ENCODE measurements around the gene CDH16. TPM values are rescaled to one million over a fixed set of nuclear protein-coding genes. Genes with fewer than 3 reads are reported as not detected.
"Not testable (repeated sequence)": the region's sequence is repeated elsewhere in the genome, so short reads cannot be mapped to it uniquely, and the experiment has no call there.

CDH16 gene
- total RNA-seq, 1 donor from 2014 or later = 0.25 TPM

DNA sequence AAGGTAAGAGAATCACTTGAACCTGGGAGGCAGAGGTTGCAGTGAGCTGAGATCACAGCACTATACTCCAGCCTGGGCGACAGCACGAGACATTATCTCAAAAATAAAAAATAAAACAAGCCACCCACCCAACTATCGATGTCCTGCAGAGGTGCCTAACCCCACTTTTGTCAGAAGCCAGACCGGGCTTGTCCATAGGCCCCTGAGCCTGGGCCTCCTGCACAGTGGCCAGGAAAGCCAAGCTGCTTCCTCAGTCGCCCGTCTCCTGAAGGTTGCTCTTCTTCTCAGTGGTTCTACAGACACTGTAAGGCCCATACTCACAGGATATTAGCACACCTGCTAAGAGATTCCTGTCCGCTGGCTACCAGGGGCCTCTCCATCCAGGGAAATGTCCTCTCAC, 27.9 kb upstream of the CDH16 start:
- TF ChIP-seq POLR2A (IDR thresholded peaks at IDR 0.05) (no peak), POLR2AphosphoS5 (IDR thresholded peaks at IDR 0.05; ENCODE audit: insufficient read depth in 1 of 2, low read depth in 1 of 2) (no peak)
- TF ChIP-seq, protein P1, sequence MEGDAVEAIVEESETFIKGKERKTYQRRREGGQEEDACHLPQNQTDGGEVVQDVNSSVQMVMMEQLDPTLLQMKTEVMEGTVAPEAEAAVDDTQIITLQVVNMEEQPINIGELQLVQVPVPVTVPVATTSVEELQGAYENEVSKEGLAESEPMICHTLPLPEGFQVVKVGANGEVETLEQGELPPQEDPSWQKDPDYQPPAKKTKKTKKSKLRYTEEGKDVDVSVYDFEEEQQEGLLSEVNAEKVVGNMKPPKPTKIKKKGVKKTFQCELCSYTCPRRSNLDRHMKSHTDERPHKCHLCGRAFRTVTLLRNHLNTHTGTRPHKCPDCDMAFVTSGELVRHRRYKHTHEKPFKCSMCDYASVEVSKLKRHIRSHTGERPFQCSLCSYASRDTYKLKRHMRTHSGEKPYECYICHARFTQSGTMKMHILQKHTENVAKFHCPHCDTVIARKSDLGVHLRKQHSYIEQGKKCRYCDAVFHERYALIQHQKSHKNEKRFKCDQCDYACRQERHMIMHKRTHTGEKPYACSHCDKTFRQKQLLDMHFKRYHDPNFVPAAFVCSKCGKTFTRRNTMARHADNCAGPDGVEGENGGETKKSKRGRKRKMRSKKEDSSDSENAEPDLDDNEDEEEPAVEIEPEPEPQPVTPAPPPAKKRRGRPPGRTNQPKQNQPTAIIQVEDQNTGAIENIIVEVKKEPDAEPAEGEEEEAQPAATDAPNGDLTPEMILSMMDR (IDR thresholded peaks at IDR 0.05) = no peak
- no peak overlapping the region for H3K27ac ChIP-seq
- peaks cover 21% of the 10 kb centered on the region for H3K4me1 ChIP-seq
- intact Hi-C loops (cut with DNase I) = no loop called here
- peaks cover 0 to 25% of the 10 kb centered on the region in 2 donors for H3K36me3 ChIP-seq
- no peaks in the 10 kb centered on the region for H3K27me3 ChIP-seq
- H3K9me3 ChIP-seq = no peaks in the 10 kb centered on the region
- no peak for DNase-seq (ENCODE audit: extremely low spot score in 2 of 2)
- no peak overlapping the region for H3K4me3 ChIP-seq

DNA sequence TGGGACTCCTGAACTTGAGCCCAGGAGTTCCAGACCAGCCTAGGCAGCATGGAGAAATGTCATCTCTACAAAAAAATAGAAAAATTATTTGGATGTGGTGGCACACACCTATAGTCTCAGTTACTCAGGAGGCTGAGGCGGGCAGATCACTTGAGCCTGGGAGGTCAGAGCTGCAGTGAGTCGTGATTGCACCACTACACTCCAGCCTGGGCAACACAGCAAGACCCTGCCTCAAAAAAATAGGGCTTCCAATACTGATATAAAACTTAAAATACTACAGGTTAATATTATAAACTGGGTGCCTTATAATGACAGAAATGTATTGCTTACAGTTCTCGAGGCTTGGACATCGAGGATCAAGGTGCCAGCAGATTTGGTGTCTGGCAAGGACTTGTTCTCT, 27.3 kb upstream of the CDH16 start:
- H3K9me3 ChIP-seq = no peaks in the 10 kb centered on the region

DNA sequence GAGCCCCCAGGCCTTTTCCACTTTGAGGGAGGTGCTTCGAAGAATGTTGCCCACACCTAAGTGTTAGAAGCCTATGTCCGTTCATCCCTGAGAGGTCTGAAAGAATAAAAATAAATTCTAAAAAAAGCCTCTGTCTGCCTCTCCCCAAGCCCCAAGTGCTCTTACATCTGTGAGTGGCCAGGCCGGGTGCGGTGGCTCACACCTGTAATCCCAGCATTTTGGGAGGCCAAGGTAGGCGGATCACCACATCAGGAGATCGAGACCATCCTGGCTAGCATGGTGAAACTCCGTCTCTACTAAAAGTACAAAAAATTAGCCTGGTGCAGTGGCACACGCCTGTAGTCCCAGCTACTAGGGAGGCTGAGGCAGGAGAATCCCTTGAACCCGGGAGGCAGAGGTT, 26.3 kb upstream of the CDH16 start:
- H3K4me1 ChIP-seq = peaks cover 21% of the 10 kb centered on the region
- H3K36me3 ChIP-seq = peaks cover 0 to 40% of the 10 kb centered on the region in 2 donors
- intact Hi-C loops (cut with DNase I); H3K27me3 ChIP-seq; DNase-seq (ENCODE audit: extremely low spot score in 2 of 2); H3K27ac ChIP-seq; H3K9me3 ChIP-seq; H3K4me3 ChIP-seq: not testable (repeated sequence)

More for the DNA sequence above, 27.3 kb upstream of the CDH16 start:
- Histone ChIP-seq H3K36me3 (peaks cover 0 to 31% of the 10 kb centered on the region in 2 donors), H3K4me3 (no peak overlapping the region), H3K27me3 (no peaks in the 10 kb centered on the region), H3K4me1 (peaks cover 21% of the 10 kb centered on the region), H3K27ac (no peak overlapping the region)
- intact Hi-C loops (cut with DNase I) = no loop called here
- no peak for DNase-seq (ENCODE audit: extremely low spot score in 2 of 2)
- TF ChIP-seq, protein P1 (IDR thresholded peaks at IDR 0.05) = no peak
- no peak for TF ChIP-seq POLR2AphosphoS5 (IDR thresholded peaks at IDR 0.05; ENCODE audit: insufficient read depth in 1 of 2, low read depth in 1 of 2)
- no peak for TF ChIP-seq POLR2A (IDR thresholded peaks at IDR 0.05)

DNA sequence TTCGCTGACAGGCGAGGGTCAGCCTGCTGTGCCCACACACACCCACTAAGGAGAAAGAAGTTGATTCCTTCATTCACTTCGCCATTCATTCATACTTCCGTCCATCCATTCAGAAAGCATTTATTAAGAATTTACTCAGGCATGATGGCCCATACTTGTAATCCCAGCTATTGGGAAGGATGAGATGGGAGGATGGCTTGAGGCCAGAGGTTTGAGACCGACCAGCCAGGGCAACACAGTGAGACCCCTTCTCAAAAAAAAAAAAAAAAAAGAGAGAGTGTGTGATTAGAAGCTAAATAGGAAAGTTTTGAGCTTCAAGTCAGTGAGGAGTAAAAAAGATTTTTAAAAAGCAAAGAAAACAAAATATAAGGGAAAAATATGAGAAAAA, 25.4 kb upstream of the CDH16 start:
- Histone ChIP-seq H3K36me3 (peaks cover 0 to 49% of the 10 kb centered on the region in 2 donors), H3K9me3 (no peaks in the 10 kb centered on the region), H3K4me3 (no peak overlapping the region), H3K4me1 (peaks cover 19% of the 10 kb centered on the region), H3K27me3 (no peaks in the 10 kb centered on the region), H3K27ac (no peak overlapping the region)
- intact Hi-C loops (cut with DNase I) = no loop called here
- TF ChIP-seq POLR2AphosphoS5 (IDR thresholded peaks at IDR 0.05; ENCODE audit: insufficient read depth in 1 of 2, low read depth in 1 of 2) (no peak), POLR2A (IDR thresholded peaks at IDR 0.05) (no peak)
- TF ChIP-seq, protein P1 (IDR thresholded peaks at IDR 0.05) = no peak
- DNase-seq (ENCODE audit: extremely low spot score in 2 of 2) = no peak

DNA sequence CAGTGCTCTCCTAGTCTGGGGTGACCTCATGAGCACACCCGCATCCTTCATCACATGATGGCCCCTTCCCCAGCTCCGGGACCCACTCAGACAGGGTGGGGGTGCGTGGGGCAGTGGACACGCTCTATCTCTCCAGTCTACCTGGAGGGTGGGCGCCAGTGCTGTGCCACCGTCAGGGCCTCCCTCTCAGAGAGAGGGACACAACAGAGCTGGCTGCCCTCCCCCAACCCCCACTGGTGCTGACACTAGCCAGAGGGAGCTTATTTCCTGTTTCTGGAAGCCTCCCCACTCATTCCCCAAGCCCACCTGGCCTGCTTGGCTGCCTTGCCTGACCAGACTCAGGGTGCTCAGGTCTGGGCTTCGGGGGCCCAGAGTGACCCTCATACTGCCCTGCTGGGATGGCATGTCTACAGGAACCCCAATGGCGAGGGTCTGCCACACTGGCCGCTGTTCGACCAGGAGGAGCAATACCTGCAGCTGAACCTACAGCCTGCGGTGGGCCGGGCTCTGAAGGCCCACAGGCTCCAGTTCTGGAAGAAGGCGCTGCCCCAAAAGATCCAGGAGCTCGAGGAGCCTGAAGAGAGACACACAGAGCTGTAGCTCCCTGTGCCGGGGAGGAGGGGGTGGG, 24.9 kb upstream of the CDH16 start:
- Histone ChIP-seq H3K27me3 (no peaks in the 10 kb centered on the region), H3K4me3 (no peak overlapping the region), H3K36me3 (peaks cover 0 to 52% of the 10 kb centered on the region in 2 donors), H3K27ac (no peak overlapping the region), H3K4me1 (peaks cover 14% of the 10 kb centered on the region), H3K9me3 (no peaks in the 10 kb centered on the region)
- intact Hi-C loops (cut with DNase I) = no loop called here
- TF ChIP-seq POLR2AphosphoS5 (IDR thresholded peaks at IDR 0.05; ENCODE audit: insufficient read depth in 1 of 2, low read depth in 1 of 2) = no peak
- TF ChIP-seq, protein P1 (IDR thresholded peaks at IDR 0.05) = no peak
- no peak for TF ChIP-seq POLR2A (IDR thresholded peaks at IDR 0.05)
- no peak for DNase-seq (ENCODE audit: extremely low spot score in 2 of 2)

Data from vagina (tissue), 2 donors.